GM12892 (cell line): Measurements from ENCODE around the gene STK17A.

Source experiments
- POLR2A ChIP-seq: IDR thresholded peaks from 2 replicates; pipeline ENCODE4 v1.6.1; 2011; ENCODE audit warnings: low read depth, low read length, control low read depth
- POLR2AphosphoS5 ChIP-seq: IDR thresholded peaks from 2 replicates; pipeline ENCODE4 v1.6.1; 2011; ENCODE audit warnings: low read depth, low read length, control low read depth

DNA sequence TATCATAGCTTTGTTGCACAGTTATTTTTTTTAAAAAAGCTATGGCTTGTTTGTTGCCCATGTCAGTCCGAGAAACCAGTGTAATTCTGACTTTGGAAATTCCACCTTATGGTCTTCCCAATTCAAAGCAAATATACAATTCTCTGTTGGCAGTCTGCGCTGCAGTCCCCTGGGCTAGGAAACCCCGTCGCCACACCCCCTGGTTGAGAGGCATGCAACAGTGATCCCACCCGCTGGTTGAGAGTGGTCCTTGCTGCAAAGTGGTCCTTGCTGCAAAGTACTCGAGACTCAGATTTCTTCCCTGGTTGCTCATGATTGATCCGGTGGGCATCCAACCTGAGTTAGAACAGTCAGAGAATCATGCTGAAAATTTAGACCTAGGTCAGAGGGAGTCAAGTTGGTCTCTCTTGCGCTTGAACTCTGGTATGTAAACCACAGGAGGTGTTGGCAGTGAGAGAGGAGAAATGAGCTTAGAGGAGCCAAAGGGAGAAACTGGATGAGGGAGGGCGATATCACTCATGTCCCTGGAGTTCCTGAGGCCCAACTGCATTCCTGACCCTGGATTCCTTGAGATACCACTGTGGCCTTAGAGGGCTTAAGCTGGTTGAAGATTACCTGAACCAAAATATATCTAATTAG, 45.0 kb upstream of the STK17A start:
- TF ChIP-seq POLR2AphosphoS5 (no peak), POLR2A (no peak)
